NCI-H510A treated with DMSO at 0.1 percent for 48 hours (cell line): ENCODE results near the gene IDH3B.

ENCODE experiments used
- DNase-seq: peaks from one replicate; lab custom pipeline; 2025; lab: John Stamatoyannopoulos, UW

IDH3B gene

DNA sequence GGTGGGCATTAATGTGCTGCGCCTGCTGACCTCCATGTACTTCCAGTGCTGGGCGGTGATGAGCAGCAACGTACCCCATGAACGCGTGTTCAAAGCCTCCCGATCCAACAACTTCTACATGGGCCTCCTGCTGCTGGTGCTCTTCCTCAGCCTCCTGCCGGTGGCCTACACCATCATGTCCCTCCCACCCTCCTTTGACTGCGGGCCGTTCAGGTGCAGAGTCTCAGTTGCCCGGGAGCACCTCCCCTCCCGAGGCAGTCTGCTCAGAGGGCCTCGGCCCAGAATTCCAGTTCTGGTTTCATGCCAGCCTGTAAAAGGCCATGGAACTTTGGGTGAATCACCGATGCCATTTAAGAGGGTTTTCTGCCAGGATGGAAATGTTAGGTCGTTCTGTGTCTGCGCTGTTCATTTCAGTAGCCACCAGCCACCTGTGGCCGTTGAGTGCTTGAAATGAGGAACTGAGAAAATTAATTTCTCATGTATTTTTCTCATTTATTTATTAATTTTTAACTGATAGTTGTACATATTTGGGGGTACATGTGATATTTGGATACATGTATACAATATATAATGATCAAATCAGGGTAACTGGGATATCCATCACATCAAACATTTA, 46.8 kb downstream of the IDH3B start:
- no peak for DNase-seq

DNA sequence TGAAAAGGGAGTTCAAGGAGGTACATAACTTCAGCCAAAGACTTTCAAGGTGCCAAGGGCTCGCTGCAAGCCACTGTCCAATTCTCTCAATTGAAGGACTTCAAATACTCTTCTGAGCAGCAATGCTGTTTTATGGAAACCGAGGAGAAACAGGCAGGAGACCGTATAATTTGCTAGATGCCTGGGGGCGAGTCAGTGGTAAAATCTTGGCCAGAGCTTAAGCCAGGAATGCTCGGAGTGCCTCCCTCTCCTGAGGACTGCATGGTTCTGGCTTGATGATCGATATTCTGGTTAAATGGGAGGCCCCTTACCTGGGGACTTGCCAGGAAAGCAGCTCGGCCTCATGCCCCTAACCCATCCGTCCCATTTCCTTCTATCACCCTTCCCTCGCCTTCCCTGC, 47.4 kb downstream of the IDH3B start:
- DNase-seq = no peak

DNA sequence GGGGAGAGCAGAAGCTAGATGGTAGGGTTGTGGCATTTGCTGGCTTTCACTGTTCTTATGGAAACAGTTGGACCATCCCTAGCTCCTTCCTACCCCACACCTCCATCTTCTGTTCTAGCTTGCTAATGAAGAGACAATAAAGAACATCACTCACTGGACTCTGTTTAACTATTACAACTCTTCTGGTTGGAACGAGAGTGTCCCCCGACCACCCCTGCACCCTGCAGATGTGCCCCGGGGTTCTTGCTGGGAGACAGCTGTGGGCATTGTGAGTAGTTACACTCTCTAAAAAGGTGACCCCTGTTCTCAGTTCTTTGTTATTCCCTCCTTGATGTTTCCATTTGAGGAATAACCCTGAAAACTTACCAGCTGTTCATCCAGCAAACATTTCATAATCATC, 51.9 kb downstream of the IDH3B start:
- DNase-seq = no peak

DNA sequence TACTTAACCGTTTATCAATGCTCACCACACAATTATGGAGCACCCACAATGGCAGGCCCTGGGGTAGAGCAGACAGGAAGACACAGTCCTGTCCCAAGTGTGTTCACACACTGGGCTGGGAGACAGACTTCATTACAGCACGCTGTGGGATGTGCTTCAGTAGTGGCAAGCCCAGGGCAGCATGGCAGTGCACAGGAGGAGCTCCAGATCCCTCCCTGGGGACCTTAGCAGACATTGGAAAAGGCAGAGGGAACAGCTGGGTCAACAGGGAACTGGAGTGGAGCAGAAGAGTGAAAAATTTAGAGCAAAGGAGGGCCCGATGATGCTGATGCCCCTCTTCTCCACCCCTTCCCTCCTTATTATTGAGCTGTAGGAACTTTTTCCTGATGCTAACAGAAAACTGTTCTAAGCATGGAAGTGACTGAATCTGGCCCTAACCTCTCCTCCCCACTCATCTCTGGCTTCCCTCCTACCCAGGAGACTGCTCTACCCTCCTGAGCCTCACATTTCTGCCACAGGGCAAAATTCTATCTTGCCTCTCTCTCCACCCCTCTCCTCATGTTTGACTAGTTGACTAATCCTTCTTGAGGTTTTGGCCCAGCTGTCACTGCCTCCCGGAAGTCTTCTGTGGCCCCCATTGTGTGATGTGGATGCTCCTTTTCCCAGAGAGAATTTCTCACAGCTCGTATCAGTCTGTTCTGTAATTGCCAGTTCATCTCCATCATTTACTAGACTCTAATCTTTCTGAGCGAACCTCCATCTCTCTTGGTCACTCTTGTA, 52.9 kb downstream of the IDH3B start:
- no peak for DNase-seq

DNA sequence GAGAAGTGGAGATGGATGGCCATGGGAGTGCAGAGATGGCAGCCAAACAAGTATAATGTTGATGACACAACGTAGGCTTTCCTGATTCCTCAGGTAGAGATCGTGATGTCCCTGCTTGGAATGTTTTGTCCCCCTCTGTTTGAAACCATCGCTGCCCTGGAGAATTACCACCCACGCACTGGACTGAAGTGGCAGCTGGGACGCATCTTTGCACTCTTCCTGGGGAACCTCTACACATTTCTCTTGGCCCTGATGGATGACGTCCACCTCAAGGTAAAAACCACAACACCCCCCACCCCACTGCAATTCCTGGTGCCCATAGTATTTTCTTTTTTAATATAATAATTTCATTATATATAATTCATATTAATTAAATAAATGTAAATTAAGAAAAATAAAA, 53.7 kb downstream of the IDH3B start:
- DNase-seq = no peak
